ENCODE measurements around the gene RAB6B.

GRCh38 chr3:133884054-133884886, 11.4 kb downstream of the RAB6B start:
- TF ChIP-seq ZNF670 (tag by site-specific recombination; IDR thresholded peaks at IDR 0.05; ENCODE audit: low read depth) (no peak), ZNF362 (tag by site-specific recombination; IDR thresholded peaks at IDR 0.05) (no peak), CTCF (tag by site-specific recombination; IDR thresholded peaks at IDR 0.05) (no peak), ZBTB49 (tag by site-specific recombination; IDR thresholded peaks at IDR 0.05; ENCODE audit: low read depth) (no peak)

Data from HEK293 (cell line).